ENCODE results near the gene MAPK8IP3. TPM values are rescaled to one million over a fixed set of nuclear protein-coding genes. Genes with fewer than 3 reads are reported as not detected.

MAPK8IP3 gene
- total RNA-seq, 2 donors from 2014 or later: 109 to 111 TPM

DNA sequence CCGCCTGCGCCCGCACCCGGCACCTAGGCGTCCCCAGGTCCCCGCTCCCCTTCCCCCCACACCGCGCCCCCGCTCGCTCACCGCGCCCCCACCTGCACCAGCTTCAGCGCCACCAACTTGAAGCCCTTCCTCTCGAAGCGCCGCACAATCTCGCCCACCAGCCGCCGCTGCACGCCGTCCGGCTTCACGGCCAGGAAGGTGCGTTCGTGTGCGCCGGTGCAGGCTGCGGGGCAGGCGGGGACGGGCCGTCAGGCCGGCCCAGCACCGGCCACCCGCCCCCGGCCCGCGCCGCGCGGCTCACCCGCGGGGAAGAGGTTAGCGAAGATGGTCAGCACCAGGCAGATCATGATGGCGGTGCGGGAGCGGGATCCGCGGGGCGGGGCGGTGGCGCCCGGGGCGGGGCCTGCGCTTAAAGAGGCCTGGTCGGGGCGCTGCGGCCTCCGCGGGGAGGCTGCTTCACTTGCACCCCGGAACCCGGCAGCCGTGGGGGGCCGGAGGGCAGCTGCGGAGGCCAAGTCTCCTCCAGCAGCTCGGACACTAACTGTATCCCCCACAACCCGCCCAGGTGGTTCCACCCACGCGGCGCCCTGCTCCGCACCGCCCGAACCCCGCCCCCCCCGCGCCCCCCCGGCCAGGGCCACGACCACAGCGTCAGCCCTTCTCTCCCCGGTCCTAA, 65.3 kb downstream of the MAPK8IP3 start, which contains the start of gene NME3:
Gene NME3 (minus strand): TSS at position 356 of the 676 bp plus-strand sequence. CDS start 9 bp downstream, at position 347.
- H3K4me1 ChIP-seq (ENCODE audit: control insufficient read depth in 1 of 2, low read depth in 2 of 2): peaks cover 15 to 41% of the 10 kb centered on the region in 2 donors
- H3K9me3 ChIP-seq: no peaks in the 10 kb centered on the region
- H3K36me3 ChIP-seq: peaks cover 22% of the 10 kb centered on the region
- peak within 1 kb of the TSS; percentile 95 for H3K4me3 ChIP-seq
- DNase-seq (ENCODE audit: low spot score) (no peak), ATAC-seq (ENCODE audit: insufficient number of reproducible peaks, low FRiP score, low read depth) (no peak)
- H3K27me3 ChIP-seq (replicated peaks; ENCODE audit: insufficient read depth): no peaks in the 10 kb centered on the region
- TF ChIP-seq, protein P1, sequence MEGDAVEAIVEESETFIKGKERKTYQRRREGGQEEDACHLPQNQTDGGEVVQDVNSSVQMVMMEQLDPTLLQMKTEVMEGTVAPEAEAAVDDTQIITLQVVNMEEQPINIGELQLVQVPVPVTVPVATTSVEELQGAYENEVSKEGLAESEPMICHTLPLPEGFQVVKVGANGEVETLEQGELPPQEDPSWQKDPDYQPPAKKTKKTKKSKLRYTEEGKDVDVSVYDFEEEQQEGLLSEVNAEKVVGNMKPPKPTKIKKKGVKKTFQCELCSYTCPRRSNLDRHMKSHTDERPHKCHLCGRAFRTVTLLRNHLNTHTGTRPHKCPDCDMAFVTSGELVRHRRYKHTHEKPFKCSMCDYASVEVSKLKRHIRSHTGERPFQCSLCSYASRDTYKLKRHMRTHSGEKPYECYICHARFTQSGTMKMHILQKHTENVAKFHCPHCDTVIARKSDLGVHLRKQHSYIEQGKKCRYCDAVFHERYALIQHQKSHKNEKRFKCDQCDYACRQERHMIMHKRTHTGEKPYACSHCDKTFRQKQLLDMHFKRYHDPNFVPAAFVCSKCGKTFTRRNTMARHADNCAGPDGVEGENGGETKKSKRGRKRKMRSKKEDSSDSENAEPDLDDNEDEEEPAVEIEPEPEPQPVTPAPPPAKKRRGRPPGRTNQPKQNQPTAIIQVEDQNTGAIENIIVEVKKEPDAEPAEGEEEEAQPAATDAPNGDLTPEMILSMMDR (IDR thresholded peaks at IDR 0.05): no peak
- H3K27ac ChIP-seq: peak within 1 kb of the TSS; percentile 84 to 92

DNA sequence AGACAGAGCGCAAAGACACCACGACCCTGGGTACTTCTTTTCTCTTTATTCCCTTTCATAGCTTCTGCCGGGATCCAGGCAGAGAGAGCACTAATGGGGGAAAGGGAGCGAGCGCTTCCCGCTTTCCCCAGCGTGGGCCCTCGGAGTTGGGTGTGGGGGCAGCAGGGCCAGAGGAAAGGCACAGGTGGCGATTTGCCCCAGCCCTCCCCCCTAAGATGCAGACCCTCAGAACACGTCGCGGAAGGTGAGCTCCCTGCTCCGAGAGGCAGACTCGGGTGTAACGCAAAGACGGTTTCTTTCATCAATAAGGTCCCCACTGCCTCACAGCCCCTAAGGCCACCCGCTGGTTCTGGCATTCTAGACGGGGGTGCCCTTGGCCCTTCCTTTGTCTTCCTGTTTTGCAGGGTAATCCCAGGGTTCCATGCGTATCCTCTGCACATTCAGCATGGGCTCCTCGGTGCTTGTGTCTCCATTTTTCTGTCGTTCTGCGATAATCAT, 65.9 kb downstream of the MAPK8IP3 start:
- H3K9me3 ChIP-seq: no peaks in the 10 kb centered on the region
- no peak for ATAC-seq (ENCODE audit: insufficient number of reproducible peaks, low FRiP score, low read depth)
- H3K27ac ChIP-seq: peak overlapping the region; percentile 84 to 92
- H3K4me1 ChIP-seq (ENCODE audit: control insufficient read depth in 1 of 2, low read depth in 2 of 2): peaks cover 15 to 41% of the 10 kb centered on the region in 2 donors
- H3K27me3 ChIP-seq (replicated peaks; ENCODE audit: insufficient read depth): no peaks in the 10 kb centered on the region
- H3K4me3 ChIP-seq: peak overlapping the region; percentile 95
- DNase-seq (ENCODE audit: low spot score): no peak
- TF ChIP-seq, protein P1 (IDR thresholded peaks at IDR 0.05): no peak
- peaks cover 28% of the 10 kb centered on the region for H3K36me3 ChIP-seq

DNA sequence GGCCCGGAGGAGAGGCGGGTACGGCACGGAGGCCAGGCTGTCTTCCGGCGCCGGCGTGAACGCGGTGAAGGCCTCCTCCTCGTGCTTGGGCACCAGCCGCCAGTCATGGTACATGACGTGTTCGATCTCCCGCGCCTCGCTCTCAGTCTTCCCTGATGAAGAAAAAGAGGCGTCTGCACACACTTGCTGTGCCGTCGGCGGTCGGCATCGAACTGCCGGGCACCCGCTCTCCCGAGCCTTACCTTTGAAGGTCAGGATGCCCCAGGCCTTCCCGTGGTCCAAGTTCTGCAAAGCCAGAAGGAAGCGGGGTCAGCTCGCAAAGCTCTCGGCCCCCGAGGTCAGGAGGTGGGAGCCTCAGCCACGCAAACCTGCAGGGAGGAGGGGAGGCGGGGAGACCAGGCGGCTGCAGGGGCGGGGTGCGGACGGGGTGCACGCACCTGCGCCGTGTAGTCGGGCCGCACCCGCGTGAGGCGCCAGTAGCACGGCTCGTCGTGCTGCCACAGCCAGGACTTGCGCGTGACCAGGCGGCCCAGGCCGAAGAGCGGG, 66.4 kb downstream of the MAPK8IP3 start, which contains the start of gene EME2:
Gene EME2 (plus strand): TSS at position 449 of the 546 bp plus-strand sequence. CDS start 418 bp downstream, outside the sequence.
- Histone ChIP-seq H3K27ac (peak within 1 kb of the TSS; percentile 84 to 92), H3K27me3 (replicated peaks; ENCODE audit: insufficient read depth) (no peaks in the 10 kb centered on the region), H3K4me3 (peak within 1 kb of the TSS; percentile 95), H3K4me1 (ENCODE audit: control insufficient read depth in 1 of 2, low read depth in 2 of 2) (peaks cover 15 to 41% of the 10 kb centered on the region in 2 donors), H3K9me3 (no peaks in the 10 kb centered on the region), H3K36me3 (peaks cover 30% of the 10 kb centered on the region)
- ATAC-seq (ENCODE audit: insufficient number of reproducible peaks, low FRiP score, low read depth) (no peak), DNase-seq (ENCODE audit: low spot score) (no peak)
- TF ChIP-seq, protein P1 (IDR thresholded peaks at IDR 0.05): no peak

DNA sequence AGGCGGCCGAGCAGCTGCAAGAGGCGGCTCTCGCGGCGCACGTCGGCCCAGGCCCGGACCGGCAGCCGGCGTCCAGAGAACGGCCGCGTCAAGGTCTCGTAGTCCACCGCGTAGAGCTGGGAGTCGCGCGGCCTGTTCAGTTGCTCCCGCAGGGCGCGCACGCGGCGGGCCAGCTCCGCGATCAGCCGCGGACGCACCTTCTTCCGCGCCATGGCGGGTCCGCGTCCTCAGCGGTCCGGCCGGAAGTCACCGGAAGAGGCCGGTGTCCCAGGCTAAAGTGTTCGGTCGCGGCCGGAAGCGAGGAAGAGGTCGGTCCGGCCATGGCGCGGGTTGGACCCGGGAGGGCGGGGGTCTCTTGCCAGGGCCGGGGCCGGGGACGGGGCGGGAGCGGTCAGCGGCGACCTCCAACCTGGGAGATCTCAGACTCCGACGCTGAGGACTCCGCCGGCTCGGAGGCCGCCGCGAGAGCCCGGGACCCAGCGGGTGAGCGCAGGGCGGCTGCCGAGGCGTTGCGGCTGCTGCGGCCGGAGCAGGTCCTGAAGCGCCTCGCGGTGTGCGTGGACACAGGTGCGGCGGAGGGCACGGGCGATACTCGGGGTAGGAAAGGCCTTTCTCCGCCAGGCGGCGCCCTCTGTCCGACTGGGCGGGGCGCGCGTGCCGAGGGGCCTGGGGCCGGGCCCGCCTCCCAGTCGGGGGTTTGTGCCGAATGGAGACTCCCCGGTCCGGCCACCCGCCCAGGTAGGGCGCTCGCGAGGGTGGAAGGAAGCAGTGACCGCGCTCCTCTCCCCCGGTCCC, 67.1 kb downstream of the MAPK8IP3 start, which contains the start of gene MRPS34:
Gene MRPS34 (minus strand): TSS at position 227 of the 795 bp plus-strand sequence. CDS start 15 bp downstream, at position 212.
- H3K9me3 ChIP-seq: no peaks in the 10 kb centered on the region
- peak within 1 kb of the TSS; percentile 84 to 92 for H3K27ac ChIP-seq
- H3K27me3 ChIP-seq (replicated peaks; ENCODE audit: insufficient read depth): no peaks in the 10 kb centered on the region
- H3K36me3 ChIP-seq: peaks cover 30% of the 10 kb centered on the region
- DNase-seq (ENCODE audit: low spot score) (no peak), ATAC-seq (ENCODE audit: insufficient number of reproducible peaks, low FRiP score, low read depth) (peak; percentile 35)
- H3K4me1 ChIP-seq (ENCODE audit: control insufficient read depth in 1 of 2, low read depth in 2 of 2): peaks cover 15 to 41% of the 10 kb centered on the region in 2 donors
- TF ChIP-seq, protein P1 (IDR thresholded peaks at IDR 0.05): peak; percentile 67
- peak within 1 kb of the TSS; percentile 95 for H3K4me3 ChIP-seq
